ENCODE data around the gene HS1BP3.

Gene HS1BP3

GRCh38 chr2:20568501-20569463, 82.1 kb downstream of the HS1BP3 start:
- Mint-ChIP-seq H3K27me3 (ENCODE audit: low read depth) (peaks cover 23% of the 10 kb centered on the region), H3K4me3 (no peak overlapping the region), H3K36me3 (ENCODE audit: low read depth) (no peaks in the 10 kb centered on the region), H3K9me3 (no peaks in the 10 kb centered on the region), H3K27ac (peak overlapping the region; percentile 62 to 84 (median 68)), H3K4me1 (peaks cover 56% of the 10 kb centered on the region)
- TF ChIP-seq CTCF (IDR thresholded peaks at IDR 0.05; ENCODE audit: unreplicated experiment in 3 of 3) = no peak

- H3K36me3 Mint-ChIP-seq (ENCODE audit: low read depth) = no peaks in the 10 kb centered on the region
- H3K27me3 Mint-ChIP-seq (ENCODE audit: low read depth) = peaks cover 27% of the 10 kb centered on the region
- H3K4me3 Mint-ChIP-seq = no peak overlapping the region
- peaks cover 49% of the 10 kb centered on the region for H3K4me1 Mint-ChIP-seq
- H3K27ac Mint-ChIP-seq = peak overlapping the region; percentile 34 to 84 (median 62)
- no peak for TF ChIP-seq CTCF (IDR thresholded peaks at IDR 0.05; ENCODE audit: unreplicated experiment in 3 of 3)
- no peaks in the 10 kb centered on the region for H3K9me3 Mint-ChIP-seq
Observed at GRCh38 chr2:20567926-20568179, 83.0 kb downstream of the HS1BP3 start.

Data from nephron (organoid).